ENCODE results near the gene AKT2. TPM values are rescaled to one million over a fixed set of nuclear protein-coding genes. Genes with fewer than 3 reads are reported as not detected.

Gene AKT2
- total RNA-seq, 3 donors from 2014 or later = 98.4 to 139 (median 103) TPM

DNA sequence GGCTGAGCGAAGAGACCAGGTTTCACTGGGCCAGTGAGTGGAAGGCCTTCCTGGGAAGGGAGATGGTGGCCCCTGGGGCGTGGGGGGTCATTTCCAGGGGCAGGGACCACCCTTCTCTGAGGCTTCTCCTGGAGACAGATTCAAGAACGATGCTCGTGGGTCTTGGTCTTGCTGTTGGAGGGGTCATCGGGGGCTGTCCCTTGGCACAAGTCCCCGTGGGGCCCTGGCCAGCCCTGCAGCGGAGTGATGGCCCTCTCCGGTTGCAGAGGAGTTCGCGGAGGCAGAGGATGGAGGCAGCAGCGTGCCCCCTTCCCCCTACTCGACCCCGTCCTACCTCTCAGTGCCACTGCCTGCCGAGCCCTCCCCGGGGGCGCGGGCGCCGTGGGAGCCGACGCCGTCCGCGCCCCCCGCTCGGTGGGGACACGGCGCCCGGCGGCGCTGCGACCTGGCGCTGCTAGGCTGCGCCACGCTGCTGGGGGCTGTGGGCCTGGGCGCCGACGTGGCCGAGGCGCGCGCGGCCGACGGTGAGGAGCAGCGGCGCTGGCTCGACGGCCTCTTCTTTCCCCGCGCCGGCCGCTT lies 71.8 kb downstream of the AKT2 start:
- TF ChIP-seq, protein P1, sequence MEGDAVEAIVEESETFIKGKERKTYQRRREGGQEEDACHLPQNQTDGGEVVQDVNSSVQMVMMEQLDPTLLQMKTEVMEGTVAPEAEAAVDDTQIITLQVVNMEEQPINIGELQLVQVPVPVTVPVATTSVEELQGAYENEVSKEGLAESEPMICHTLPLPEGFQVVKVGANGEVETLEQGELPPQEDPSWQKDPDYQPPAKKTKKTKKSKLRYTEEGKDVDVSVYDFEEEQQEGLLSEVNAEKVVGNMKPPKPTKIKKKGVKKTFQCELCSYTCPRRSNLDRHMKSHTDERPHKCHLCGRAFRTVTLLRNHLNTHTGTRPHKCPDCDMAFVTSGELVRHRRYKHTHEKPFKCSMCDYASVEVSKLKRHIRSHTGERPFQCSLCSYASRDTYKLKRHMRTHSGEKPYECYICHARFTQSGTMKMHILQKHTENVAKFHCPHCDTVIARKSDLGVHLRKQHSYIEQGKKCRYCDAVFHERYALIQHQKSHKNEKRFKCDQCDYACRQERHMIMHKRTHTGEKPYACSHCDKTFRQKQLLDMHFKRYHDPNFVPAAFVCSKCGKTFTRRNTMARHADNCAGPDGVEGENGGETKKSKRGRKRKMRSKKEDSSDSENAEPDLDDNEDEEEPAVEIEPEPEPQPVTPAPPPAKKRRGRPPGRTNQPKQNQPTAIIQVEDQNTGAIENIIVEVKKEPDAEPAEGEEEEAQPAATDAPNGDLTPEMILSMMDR (IDR thresholded peaks at IDR 0.05) = no peak
- H3K4me3 ChIP-seq = no peak overlapping the region
- DNase-seq = no peak
- intact Hi-C loops (cut with DNase I, micrococcal nuclease) = no loop called here
- H3K36me3 ChIP-seq (ENCODE audit: low read depth) = no peaks in the 10 kb centered on the region
- no peaks in the 10 kb centered on the region for H3K9me3 ChIP-seq
- ATAC-seq = no peak
- peaks cover 5% of the 10 kb centered on the region for H3K4me1 ChIP-seq (ENCODE audit: low read depth)

DNA sequence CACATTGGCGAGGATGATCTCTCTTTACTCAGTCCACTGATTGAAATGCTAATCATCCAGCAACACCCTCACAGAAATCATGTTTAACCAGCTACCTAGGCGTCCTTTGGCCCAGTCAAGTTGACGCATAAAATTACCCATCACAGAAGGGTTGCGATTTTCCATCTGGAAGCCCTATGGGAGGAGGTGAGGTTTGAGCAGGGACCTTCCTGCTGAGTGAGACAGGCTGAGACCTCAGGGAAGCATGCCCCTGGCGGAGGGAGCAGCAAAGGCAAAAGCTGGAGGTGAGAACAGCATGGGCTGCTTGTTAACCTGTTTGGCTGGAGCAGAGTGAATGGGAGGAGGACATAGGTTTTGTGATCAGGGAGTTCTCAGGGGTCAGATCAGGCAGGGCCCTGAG lies 74.3 kb downstream of the AKT2 start:
- H3K9me3 ChIP-seq = no peaks in the 10 kb centered on the region
- H3K36me3 ChIP-seq (ENCODE audit: low read depth) = no peaks in the 10 kb centered on the region
- intact Hi-C loops (cut with DNase I, micrococcal nuclease) = no loop called here
- DNase-seq (no peak), ATAC-seq (no peak)
- no peaks in the 10 kb centered on the region for H3K4me1 ChIP-seq (ENCODE audit: low read depth)
- TF ChIP-seq, protein P1 (IDR thresholded peaks at IDR 0.05) = no peak
- H3K4me3 ChIP-seq = no peak overlapping the region

DNA sequence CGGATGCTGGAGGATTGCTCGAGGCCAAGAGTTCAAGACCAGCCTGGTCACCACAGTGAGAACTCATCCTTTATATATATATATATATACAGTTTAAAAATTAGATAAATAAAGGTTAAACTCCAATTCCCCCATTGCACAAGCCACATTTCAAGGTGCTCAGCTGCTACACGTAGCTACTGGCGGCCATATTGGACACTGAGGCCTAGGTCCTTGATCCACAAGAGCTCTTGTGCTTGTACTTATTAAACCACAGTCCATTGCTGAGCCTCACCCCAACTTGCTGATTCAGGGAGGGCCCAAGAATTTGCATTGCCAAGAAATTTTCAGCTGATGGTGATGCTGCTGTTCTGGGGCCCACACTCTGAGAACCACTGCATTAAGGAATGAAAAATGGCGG lies 76.5 kb downstream of the AKT2 start:
- Histone ChIP-seq H3K36me3 (ENCODE audit: low read depth) (no peaks in the 10 kb centered on the region), H3K4me1 (ENCODE audit: low read depth) (no peaks in the 10 kb centered on the region), H3K4me3 (no peak overlapping the region), H3K9me3 (no peaks in the 10 kb centered on the region)
- DNase-seq (no peak), ATAC-seq (no peak)
- TF ChIP-seq, protein P1 (IDR thresholded peaks at IDR 0.05) = no peak
- intact Hi-C loops (cut with DNase I, micrococcal nuclease) = no loop called here

DNA sequence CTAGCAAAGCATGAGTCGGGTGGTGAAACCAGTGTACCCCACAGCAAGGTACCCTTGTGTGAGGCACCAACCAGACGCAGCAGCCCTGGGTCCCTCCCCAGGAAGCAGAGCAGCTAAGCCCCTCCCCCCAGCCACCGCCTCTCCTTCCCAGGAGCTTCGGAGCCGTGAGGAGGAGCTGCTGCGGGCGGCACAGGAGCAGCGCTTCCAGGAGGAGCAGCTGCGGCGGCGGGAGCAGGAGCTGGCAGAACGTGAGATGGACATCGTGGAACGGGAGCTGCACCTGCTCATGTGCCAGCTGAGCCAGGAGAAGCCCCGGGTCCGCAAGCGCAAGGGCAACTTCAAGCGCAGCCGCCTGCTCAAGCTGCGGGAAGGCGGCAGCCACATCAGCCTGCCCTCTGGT lies 79.4 kb downstream of the AKT2 start:
- ATAC-seq = no peak
- no peaks in the 10 kb centered on the region for H3K4me1 ChIP-seq (ENCODE audit: low read depth)
- no peaks in the 10 kb centered on the region for H3K36me3 ChIP-seq (ENCODE audit: low read depth)
- H3K4me3 ChIP-seq = no peak overlapping the region
- TF ChIP-seq, protein P1 (IDR thresholded peaks at IDR 0.05) = no peak
- DNase-seq = no peak
- intact Hi-C loops (cut with DNase I, micrococcal nuclease) = no loop called here
- H3K9me3 ChIP-seq = no peaks in the 10 kb centered on the region

DNA sequence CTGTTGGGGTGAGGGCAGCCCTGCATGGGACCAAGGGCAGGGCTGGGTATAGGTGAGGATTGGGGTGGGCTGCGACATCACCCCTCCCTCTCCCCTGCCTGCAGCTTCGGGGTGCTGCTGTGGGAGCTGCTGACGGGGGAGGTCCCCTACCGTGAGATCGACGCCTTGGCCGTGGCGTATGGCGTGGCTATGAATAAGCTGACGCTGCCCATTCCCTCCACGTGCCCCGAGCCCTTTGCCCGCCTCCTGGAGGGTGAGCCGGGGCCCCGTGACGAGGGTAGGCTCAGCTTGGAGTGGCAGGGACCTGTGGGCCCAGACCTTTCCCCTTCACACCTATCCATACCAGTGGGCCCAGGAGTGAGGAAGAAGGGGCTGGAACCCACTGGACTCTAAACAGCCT lies 80.8 kb downstream of the AKT2 start:
- TF ChIP-seq, protein P1 (IDR thresholded peaks at IDR 0.05) = no peak
- H3K9me3 ChIP-seq = no peaks in the 10 kb centered on the region
- ATAC-seq (no peak), DNase-seq (no peak)
- H3K4me1 ChIP-seq (ENCODE audit: low read depth) = no peaks in the 10 kb centered on the region
- intact Hi-C loops (cut with DNase I, micrococcal nuclease) = no loop called here
- H3K36me3 ChIP-seq (ENCODE audit: low read depth) = no peaks in the 10 kb centered on the region
- no peak overlapping the region for H3K4me3 ChIP-seq

Data from mucosa of descending colon (tissue), 3 donors.